Loucy (cell line): ENCODE results near the gene GFM1.

Experiments
- H2AFZ ChIP-seq: fragments of 200-600 bp; sonication (generic); 2 replicates; pipeline ENCODE4 v1.6.0; 2016; ENCODE audit warnings: antibody characterized with exemption, mild to moderate bottlenecking, low read length, moderate library complexity
- H3F3A ChIP-seq: fragments of 200-600 bp; 2 replicates; pipeline ENCODE4 v1.6.0; 2016; ENCODE audit warnings: antibody characterized with exemption, low read depth, mild to moderate bottlenecking
- H3K27me3 ChIP-seq: fragments of 200-600 bp; sonication (generic); 2 replicates; pipeline ENCODE4 v1.6.1; 2014; ENCODE audit warnings: low read length, mild to moderate bottlenecking; ENCODE audit not compliant: insufficient read depth, poor library complexity, severe bottlenecking
- H3K36me3 ChIP-seq: fragments of 200-600 bp; sonication (generic); 2 replicates; pipeline ENCODE4 v1.6.1; 2016; ENCODE audit warnings: low read length; ENCODE audit not compliant: insufficient read depth
- H3K4me1 ChIP-seq: fragments of 200-600 bp; sonication (generic); 2 replicates; pipeline ENCODE4 v1.5.1; 2014; ENCODE audit warnings: low read length, mild to moderate bottlenecking; ENCODE audit not compliant: insufficient read depth, poor library complexity, severe bottlenecking
- H3K4me2 ChIP-seq: fragments of 200-600 bp; sonication (generic); 2 replicates; pipeline ENCODE4 v1.6.0; 2014; ENCODE audit warnings: antibody characterized with exemption, low read length, low read depth, mild to moderate bottlenecking; ENCODE audit not compliant: poor library complexity, severe bottlenecking
- H3K4me3 ChIP-seq: fragments of 200-600 bp; sonication (generic); 2 replicates; pipeline ENCODE4 v1.5.1; 2014; ENCODE audit warnings: low read length, mild to moderate bottlenecking, mixed read lengths; ENCODE audit not compliant: poor library complexity, severe bottlenecking
- H3K79me2 ChIP-seq: fragments of 200-600 bp; sonication (generic); 2 replicates; pipeline ENCODE4 v1.6.1; 2014; ENCODE audit warnings: low read length; ENCODE audit not compliant: insufficient read depth
- H3K9ac ChIP-seq: fragments of 200-600 bp; sonication (generic); 2 replicates; pipeline ENCODE4 v1.6.0; 2014; ENCODE audit warnings: mild to moderate bottlenecking, low read depth, low read length, moderate library complexity; ENCODE audit not compliant: poor library complexity, severe bottlenecking
- H3K9me2 ChIP-seq: fragments of 200-600 bp; sonication (generic); replicated peaks from 2 replicates; pipeline ENCODE4 v1.6.1; 2016; ENCODE audit warnings: low read depth, low read length, mixed read lengths
- H3K9me3 ChIP-seq: fragments of 200-600 bp; sonication (generic); 2 replicates; pipeline ENCODE4 v1.6.1; 2014; ENCODE audit warnings: mild to moderate bottlenecking, antibody characterized with exemption, low read length, low read depth; ENCODE audit not compliant: insufficient read depth
- H4K20me1 ChIP-seq: fragments of 200-600 bp; sonication (generic); 2 replicates; pipeline ENCODE4 v1.6.0; 2014; ENCODE audit warnings: antibody characterized with exemption, low read length, mild to moderate bottlenecking; ENCODE audit not compliant: insufficient read depth, poor library complexity, severe bottlenecking
- EZH2phosphoT487 ChIP-seq: fragments of 200-600 bp; IDR thresholded peaks from 2 replicates; pipeline ENCODE4 v1.6.1; 2018; ENCODE audit warnings: antibody characterized with exemption, mild to moderate bottlenecking, moderate library complexity, borderline replicate concordance
- TF ChIP-seq, protein P1 (sequence below): fragments of 200-600 bp; sonication (generic); conservative IDR thresholded peaks from 2 replicates; pipeline ENCODE4 v1.5.1; 2014; ENCODE audit warnings: mild to moderate bottlenecking, antibody characterized with exemption, low read length

The GFM1 gene

DNA sequence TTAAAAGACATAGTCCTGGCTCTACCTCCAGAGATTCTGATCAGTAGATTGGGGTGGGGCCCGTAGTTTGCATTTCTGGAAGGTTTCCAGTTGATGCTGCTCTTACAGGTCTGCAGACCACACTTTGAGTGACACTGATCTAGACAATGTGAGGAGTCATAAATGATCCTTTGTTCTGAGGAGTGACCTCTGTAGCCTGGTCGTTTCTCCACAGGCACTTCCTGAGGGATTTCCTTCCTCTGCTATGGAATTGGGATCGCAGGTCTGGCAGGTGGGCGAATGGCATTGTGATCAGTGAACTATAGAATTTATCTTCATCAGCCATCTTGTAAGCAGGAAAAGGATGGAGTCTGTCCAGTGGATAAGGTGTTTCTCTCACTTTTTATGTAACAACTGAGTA, 5.5 kb downstream of the GFM1 start:
- no peak overlapping the region for H2AFZ ChIP-seq
- peaks cover 35% of the 10 kb centered on the region; the same call in 1 of the 2 replicates for H3K36me3 ChIP-seq
- peak overlapping the region; percentile 27 for H3K4me2 ChIP-seq
- peaks cover 16% of the 10 kb centered on the region for H4K20me1 ChIP-seq
- H3K4me1 ChIP-seq, result peaks cover 25% of the 10 kb centered on the region
- H3F3A ChIP-seq, result no peaks in the 10 kb centered on the region
- H3K9me2 ChIP-seq, result no peaks in the 10 kb centered on the region
- no peaks in the 10 kb centered on the region for H3K27me3 ChIP-seq
- no peak for TF ChIP-seq EZH2phosphoT487
- TF ChIP-seq, protein P1, sequence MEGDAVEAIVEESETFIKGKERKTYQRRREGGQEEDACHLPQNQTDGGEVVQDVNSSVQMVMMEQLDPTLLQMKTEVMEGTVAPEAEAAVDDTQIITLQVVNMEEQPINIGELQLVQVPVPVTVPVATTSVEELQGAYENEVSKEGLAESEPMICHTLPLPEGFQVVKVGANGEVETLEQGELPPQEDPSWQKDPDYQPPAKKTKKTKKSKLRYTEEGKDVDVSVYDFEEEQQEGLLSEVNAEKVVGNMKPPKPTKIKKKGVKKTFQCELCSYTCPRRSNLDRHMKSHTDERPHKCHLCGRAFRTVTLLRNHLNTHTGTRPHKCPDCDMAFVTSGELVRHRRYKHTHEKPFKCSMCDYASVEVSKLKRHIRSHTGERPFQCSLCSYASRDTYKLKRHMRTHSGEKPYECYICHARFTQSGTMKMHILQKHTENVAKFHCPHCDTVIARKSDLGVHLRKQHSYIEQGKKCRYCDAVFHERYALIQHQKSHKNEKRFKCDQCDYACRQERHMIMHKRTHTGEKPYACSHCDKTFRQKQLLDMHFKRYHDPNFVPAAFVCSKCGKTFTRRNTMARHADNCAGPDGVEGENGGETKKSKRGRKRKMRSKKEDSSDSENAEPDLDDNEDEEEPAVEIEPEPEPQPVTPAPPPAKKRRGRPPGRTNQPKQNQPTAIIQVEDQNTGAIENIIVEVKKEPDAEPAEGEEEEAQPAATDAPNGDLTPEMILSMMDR, result no peak
- no peak overlapping the region for H3K4me3 ChIP-seq
- H3K9me3 ChIP-seq, result no peaks in the 10 kb centered on the region
- H3K9ac ChIP-seq, result no peak overlapping the region
- peaks cover 42% of the 10 kb centered on the region for H3K79me2 ChIP-seq

DNA sequence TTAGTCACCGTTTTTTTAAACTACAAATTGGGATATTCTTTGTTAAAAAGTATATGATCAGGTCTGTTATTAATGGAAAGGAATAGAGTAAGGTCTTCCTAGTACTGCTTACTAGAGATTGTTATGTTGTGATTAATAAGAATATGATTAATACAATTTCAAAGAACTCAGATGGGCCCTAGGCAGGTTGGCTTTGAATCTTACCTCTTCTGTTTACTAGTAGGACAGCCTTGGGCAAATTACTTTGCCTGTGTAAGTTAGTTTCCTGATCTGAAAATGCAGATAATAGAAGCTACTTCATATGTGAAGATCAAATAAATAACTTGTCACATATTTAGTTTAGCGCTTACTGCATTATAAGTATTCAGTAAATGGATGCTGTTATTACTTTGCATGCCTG, 6.9 kb downstream of the GFM1 start:
- Histone ChIP-seq H3K36me3 (peaks cover 48% of the 10 kb centered on the region; the same call in 1 of the 2 replicates), H3F3A (no peaks in the 10 kb centered on the region), H3K9me3 (no peaks in the 10 kb centered on the region), H4K20me1 (peaks cover 3% of the 10 kb centered on the region), H3K27me3 (no peaks in the 10 kb centered on the region), H3K79me2 (peaks cover 28% of the 10 kb centered on the region), H3K4me3 (no peak overlapping the region), H3K4me1 (peaks cover 17% of the 10 kb centered on the region), H3K4me2 (no peak overlapping the region), H3K9me2 (no peaks in the 10 kb centered on the region), H3K9ac (no peak overlapping the region), H2AFZ (no peak overlapping the region)
- TF ChIP-seq, protein P1, result no peak
- TF ChIP-seq EZH2phosphoT487, result no peak

DNA sequence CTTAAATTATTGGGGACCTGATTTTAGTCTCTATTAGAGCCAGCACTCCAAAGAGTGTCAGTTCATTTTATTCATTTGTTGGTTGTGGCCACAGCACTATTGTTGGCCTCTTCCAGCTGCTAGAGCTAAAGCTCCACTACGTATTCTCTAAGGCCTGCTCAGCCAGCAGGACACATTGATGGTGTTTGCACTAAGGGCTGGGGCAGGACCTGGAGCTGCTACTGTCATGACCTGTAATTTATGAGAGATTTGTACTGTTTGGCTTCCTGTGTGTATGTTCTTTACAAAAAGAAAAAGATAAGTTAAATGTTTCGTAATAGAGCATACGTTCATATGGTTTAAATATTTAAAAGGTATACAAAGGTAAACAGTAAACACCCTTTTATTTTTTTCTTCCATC, 8.1 kb downstream of the GFM1 start:
- no peak overlapping the region for H3K9ac ChIP-seq
- no peaks in the 10 kb centered on the region for H4K20me1 ChIP-seq
- H3K36me3 ChIP-seq, result peaks cover 58% of the 10 kb centered on the region; the same call in 1 of the 2 replicates
- no peak overlapping the region for H2AFZ ChIP-seq
- no peak overlapping the region for H3K4me3 ChIP-seq
- peaks cover 13% of the 10 kb centered on the region for H3K4me1 ChIP-seq
- H3F3A ChIP-seq, result no peaks in the 10 kb centered on the region
- no peak overlapping the region for H3K4me2 ChIP-seq
- TF ChIP-seq, protein P1, result no peak
- TF ChIP-seq EZH2phosphoT487, result no peak
- H3K9me3 ChIP-seq, result no peaks in the 10 kb centered on the region
- H3K27me3 ChIP-seq, result no peaks in the 10 kb centered on the region
- H3K9me2 ChIP-seq, result no peaks in the 10 kb centered on the region
- H3K79me2 ChIP-seq, result peaks cover 16% of the 10 kb centered on the region
